A673 (cell line): ENCODE data around the gene MLF2. TPM values are rescaled to one million over a fixed set of nuclear protein-coding genes. Genes with fewer than 3 reads are reported as not detected.

Experiments used
- BruUV-seq: library from RNA; stranded (reverse); fragments of 400-500 nt; replicated peaks from 2 replicates; lab custom pipeline; 2021; lab: Mats Ljungman, UMichigan
- CTCF ChIA-PET: fragments of 300-600 bp; sonication (Branson Sonifier 250); formaldehyde crosslinking; loops from one replicate; lab custom pipeline; 2022; ENCODE audit warnings: antibody characterized with exemption; lab: Charles Lee
- POLR2A ChIA-PET: fragments of 300-600 bp; sonication (Branson Sonifier 250); formaldehyde crosslinking; loops from one replicate; lab custom pipeline; 2022; ENCODE audit warnings: antibody characterized with exemption; ENCODE audit not compliant: low non-redundant PET; lab: Charles Lee
- DNase-seq: peaks from one replicate; pipeline ENCODE4 v3.0.0-alpha.2; 2015; ENCODE audit warnings: low spot score
- H3K27ac ChIP-seq: fragments of 200-600 bp; sonication (generic); 2 replicates; pipeline ENCODE4 v1.5.1; 2016; ENCODE audit warnings: mixed run types, low read depth, mild to moderate bottlenecking, mixed read lengths, antibody characterized with exemption, low read length; ENCODE audit not compliant: poor library complexity, severe bottlenecking
- H3K27me3 ChIP-seq: fragments of 200-600 bp; sonication (generic); replicated peaks from 2 replicates; pipeline ENCODE4 v1.6.1; 2017; ENCODE audit warnings: mixed run types, low read depth, mild to moderate bottlenecking, mixed read lengths, antibody characterized with exemption, low read length; ENCODE audit not compliant: insufficient read depth, poor library complexity
- H3K36me3 ChIP-seq: fragments of 200-600 bp; sonication (generic); 2 replicates; pipeline ENCODE4 v1.6.1; 2016; ENCODE audit warnings: mixed run types, mild to moderate bottlenecking, mixed read lengths, antibody characterized with exemption, low read length; ENCODE audit not compliant: insufficient read depth, poor library complexity, severe bottlenecking
- H3K4me1 ChIP-seq: fragments of 200-600 bp; sonication (generic); 2 replicates; pipeline ENCODE4 v1.6.1; 2017; ENCODE audit warnings: mixed run types, mild to moderate bottlenecking, mixed read lengths, antibody characterized with exemption, low read length; ENCODE audit not compliant: insufficient read depth, poor library complexity, severe bottlenecking
- H3K4me3 ChIP-seq: fragments of 200-600 bp; sonication (generic); 2 replicates; pipeline ENCODE4 v1.5.1; 2016; ENCODE audit warnings: low read depth, mixed run types, mild to moderate bottlenecking, mixed read lengths, low read length; ENCODE audit not compliant: poor library complexity, severe bottlenecking
- H3K9me3 ChIP-seq: fragments of 200-600 bp; sonication (generic); 2 replicates; pipeline ENCODE4 v1.6.1; 2016; ENCODE audit warnings: mixed run types, low read depth, mild to moderate bottlenecking, mixed read lengths, antibody characterized with exemption, low read length; ENCODE audit not compliant: poor library complexity, severe bottlenecking
- CTCF ChIP-seq: fragments of 300-800, 200-600 bp; sonication (generic); conservative IDR thresholded peaks from 2 replicates; pipeline ENCODE4 v1.5.1; 2017; ENCODE audit warnings: low read depth, mild to moderate bottlenecking, antibody characterized with exemption, low read length, moderate library complexity, mixed read lengths
- EZH2 ChIP-seq: fragments of 200-600 bp; sonication (generic); IDR thresholded peaks from 2 replicates; pipeline ENCODE4 v1.6.1; 2017; ENCODE audit warnings: borderline replicate concordance, low read depth, mild to moderate bottlenecking, mixed read lengths, antibody characterized with exemption, low read length; ENCODE audit not compliant: poor library complexity, severe bottlenecking
- intact Hi-C: fragments of 100-400 bp; cut with micrococcal nuclease; formaldehyde crosslinking; loops from one replicate; pipeline ENCODE4 v1.10.0; 2022; ENCODE audit not compliant: unreplicated experiment
- total RNA-seq: library from RNA; stranded (reverse); gene quantifications from 2 replicates; pipeline ENCODE4 v1.2.3, GENCODE V29; 2021

The MLF2 gene
- total RNA-seq, 1 experiment from 2014 or later, result 242 TPM

GRCh38 chr12:6699989-6700645 is 52.8 kb downstream of the MLF2 start:
- Histone ChIP-seq H3K4me1 (peaks cover 7% of the 10 kb centered on the region), H3K9me3 (no peaks in the 10 kb centered on the region), H3K36me3 (no peaks in the 10 kb centered on the region), H3K27me3 (peaks cover 27% of the 10 kb centered on the region), H3K4me3 (peak overlapping the region; percentile 66), H3K27ac (no peak overlapping the region)
- intact Hi-C loops, result loop anchor here (5.0 kb wide), 1 partner anchor 148 kb away; no protein-coding TSS in a partner anchor
- POLR2A ChIA-PET, result interaction anchor here (0.6 kb wide), 1 partner anchor 11 kb away, joined by 8 read pairs; the partner anchor contains the start of gene ZNF384
- no TSS peak for BruUV-seq
- DNase-seq, result no peak
- TF ChIP-seq CTCF (no peak), EZH2 (no peak)
- CTCF ChIA-PET, result interaction anchor here (0.6 kb wide), 1 partner anchor 37 kb away, joined by 3 read pairs; no protein-coding TSS in a partner anchor

- no peak for DNase-seq
- H3K27ac ChIP-seq, result no peak overlapping the region
- no peak for TF ChIP-seq CTCF
- TF ChIP-seq EZH2, result no peak
- ChIA-PET CTCF (interaction anchor here (0.6 kb wide), 1 partner anchor 38 kb away, joined by 3 read pairs; no protein-coding TSS in a partner anchor), POLR2A (interaction anchor here (0.6 kb wide), 1 partner anchor 10 kb away, joined by 8 read pairs; the partner anchor contains the start of gene ZNF384)
- H3K27me3 ChIP-seq, result peaks cover 27% of the 10 kb centered on the region
- intact Hi-C loops, result loop anchor here (5.0 kb wide), 1 partner anchor 147 kb away; no protein-coding TSS in a partner anchor
- H3K9me3 ChIP-seq, result no peaks in the 10 kb centered on the region
- H3K36me3 ChIP-seq, result no peaks in the 10 kb centered on the region
- peaks cover 7% of the 10 kb centered on the region for H3K4me1 ChIP-seq
- H3K4me3 ChIP-seq, result peak overlapping the region; percentile 66
- no TSS peak for BruUV-seq
Observed at GRCh38 chr12:6699259-6699988, 53.5 kb downstream of the MLF2 start.

GRCh38 chr12:6698352-6699046 is 54.4 kb downstream of the MLF2 start:
- no TSS peak for BruUV-seq
- TF ChIP-seq CTCF (no peak), EZH2 (no peak)
- H3K9me3 ChIP-seq, result no peaks in the 10 kb centered on the region
- ChIA-PET CTCF (interaction anchor here (0.5 to 1.0 kb wide), 4 partner anchors 9 to 145 kb away, joined by 3 to 4 read pairs (median 3); partner anchors contain the start of genes COPS7A and ZNF384), POLR2A (no interaction called here)
- no peak for DNase-seq
- H3K4me3 ChIP-seq, result no peak overlapping the region
- intact Hi-C loops, result loop anchor here (5.0 kb wide), 1 partner anchor 146 kb away; no protein-coding TSS in a partner anchor
- peaks cover 27% of the 10 kb centered on the region for H3K27me3 ChIP-seq
- no peaks in the 10 kb centered on the region for H3K36me3 ChIP-seq
- peaks cover 7% of the 10 kb centered on the region for H3K4me1 ChIP-seq
- no peak overlapping the region for H3K27ac ChIP-seq
